ENCODE results near the gene UQCRC2.
"Not testable (repeated sequence)": the region's sequence is repeated elsewhere in the genome, so short reads cannot be mapped to it uniquely, and the experiment has no call there.

Gene UQCRC2

DNA sequence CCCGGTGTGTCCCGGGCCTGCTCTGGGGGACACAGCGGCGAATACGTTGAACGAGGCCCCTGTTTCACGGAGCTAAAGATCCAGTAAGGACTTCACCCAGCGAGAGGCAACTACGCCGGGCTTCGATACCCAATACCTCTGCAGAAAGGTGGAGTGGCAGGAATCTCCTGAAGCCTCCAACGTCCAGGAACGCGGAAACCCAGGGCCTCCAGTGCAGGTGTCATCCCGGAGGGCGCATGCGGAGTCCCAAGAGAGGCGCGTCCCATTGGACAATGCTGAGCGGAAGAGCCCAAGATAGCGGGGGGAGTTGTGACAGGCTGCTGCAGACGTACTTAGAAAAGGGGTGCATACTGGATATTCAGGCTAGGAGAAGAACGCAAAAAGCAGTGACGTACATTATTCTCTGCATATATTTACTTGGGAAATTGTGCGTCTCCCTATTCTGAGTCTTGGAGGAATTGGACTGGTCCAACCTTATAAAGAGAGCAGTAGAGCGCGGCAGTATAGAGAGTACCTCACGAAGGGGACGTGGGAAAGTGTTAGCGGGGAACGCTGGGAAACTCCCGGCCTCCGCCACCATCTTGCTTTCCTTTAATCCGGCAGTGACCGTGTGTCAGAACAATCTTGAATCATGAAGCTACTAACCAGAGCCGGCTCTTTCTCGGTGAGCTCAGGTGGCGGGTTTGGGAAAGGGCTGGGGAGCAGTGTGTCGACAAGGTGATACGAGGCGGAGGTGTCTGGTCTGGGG lies at the start of gene UQCRC2:
TSS of gene UQCRC2 (plus strand) at position 569 of the 748 bp plus-strand sequence. CDS start at position 632, 63 bp downstream.
- DNase-seq, result peak; percentile 98

DNA sequence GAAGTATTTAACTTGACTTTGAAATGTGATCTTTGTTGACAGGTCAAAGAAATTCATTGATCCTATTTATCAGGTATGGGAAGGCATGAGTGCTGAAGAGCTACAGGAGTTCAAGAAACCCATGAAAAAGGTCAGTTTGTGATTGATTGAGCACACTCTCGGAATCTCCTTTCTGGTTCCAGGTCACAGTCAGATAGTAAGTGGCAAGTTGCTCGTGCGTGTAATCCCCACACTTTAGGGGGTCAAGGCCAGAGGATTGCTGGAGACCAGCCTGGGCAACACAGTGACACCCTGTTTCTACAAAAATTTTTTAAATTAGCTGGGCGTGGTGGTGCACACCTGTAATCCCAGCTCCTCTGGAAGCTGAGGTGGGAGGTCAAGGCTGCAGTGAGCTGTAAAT lies 20.5 kb upstream of the UQCRC2 start:
- not testable (repeated sequence) for DNase-seq

DNA sequence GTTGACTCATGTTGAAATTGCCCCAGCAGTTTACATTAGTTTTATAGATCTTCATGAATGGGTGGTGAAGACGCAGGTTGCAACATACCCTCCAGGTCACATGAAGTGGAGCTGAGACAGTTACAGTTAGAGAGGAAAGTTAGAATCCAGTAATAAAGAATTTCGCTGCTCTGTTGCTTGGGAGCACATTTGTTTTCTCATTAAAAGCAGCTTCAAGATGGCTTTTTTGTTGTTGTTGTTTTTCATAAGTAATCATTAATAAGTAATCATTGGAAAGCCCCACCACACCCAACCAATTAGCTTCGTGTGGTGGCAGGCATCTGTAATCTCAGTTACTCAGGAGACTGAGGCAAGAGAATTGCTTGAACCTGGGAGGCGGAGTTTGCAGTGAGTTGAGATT lies 19.8 kb upstream of the UQCRC2 start:
- DNase-seq, result not testable (repeated sequence)

DNA sequence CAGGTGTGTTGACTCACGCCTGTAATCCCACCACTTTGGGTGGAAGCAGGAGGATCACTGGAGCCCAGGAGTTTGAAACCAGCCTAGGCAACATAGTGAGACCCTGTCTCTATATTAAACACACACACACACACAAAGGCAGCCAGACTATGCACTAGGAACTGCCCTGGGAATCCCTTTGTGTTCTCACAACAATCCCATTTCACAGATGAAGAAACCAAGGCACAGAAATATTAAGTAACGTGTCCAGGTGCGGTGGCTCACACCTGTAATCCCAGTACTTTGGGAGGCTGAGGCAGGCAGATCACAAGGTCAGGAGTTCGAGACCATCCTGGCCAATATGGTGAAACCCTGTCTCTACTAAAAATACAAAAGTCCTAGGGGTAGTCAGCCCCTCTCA lies 19.4 kb upstream of the UQCRC2 start:
- not testable (repeated sequence) for DNase-seq

DNA sequence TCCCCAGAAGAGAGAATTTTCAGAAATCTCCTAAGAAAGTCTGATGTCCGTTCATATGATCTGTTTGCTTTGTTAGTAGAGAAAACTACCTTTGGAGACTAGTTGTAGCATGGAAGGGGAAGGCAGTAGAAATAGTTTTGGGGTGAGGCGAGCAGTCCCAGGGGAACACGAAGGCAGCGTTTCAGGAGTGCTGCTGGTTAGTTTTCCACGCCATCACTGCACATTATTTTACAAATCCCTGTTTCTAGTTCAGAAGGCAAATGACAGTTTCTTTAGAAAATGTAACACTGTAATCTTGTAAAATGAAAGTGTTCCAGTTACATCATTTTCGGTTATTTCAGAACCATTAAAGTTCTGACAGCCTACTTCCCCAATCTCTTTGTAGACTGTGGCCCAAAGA lies 16.9 kb upstream of the UQCRC2 start:
- DNase-seq, result not testable (repeated sequence)

DNA sequence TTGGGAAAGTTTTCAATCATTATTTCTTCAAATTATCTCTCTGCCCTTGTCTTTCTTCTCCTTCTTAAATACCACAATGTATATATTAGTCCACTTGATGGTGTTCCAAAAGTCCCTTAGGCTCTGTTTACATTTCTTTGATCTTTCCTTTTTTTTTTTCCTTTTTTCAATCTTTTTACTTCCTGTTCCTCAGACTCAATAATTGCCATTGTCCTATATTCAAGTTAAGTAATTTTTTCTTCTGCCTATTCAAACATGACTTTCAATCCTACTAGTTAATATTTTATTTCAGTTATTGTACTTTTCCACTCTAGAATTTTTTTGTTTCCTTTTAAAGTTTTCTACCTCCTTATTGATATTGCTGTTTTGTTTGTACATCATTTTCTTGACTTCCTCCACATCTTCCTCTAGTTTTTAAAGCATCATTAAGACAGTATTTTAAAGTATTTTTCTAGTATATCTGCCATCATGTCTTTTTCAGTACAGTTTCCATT lies 15.8 kb upstream of the UQCRC2 start:
- DNase-seq, result no peak

DNA sequence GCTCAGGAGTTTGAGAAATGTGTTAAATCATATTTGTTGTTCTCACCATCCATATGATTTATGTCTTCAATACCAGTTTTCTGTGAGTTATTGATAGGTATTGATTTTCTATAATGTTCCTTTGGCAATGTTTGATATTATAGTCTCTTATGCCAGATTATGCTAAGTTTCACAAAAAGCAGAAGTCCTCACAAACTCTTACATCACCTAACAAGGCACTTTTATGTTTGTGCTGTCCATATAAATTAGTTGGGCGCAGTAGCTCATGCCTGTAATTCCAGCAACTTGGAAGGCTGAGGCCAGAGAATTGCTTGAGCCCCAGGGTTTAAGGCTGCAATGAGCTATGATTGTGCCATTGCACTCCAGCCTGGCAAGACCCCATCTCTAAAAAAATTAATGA lies 12.6 kb upstream of the UQCRC2 start:
- DNase-seq, result peak; percentile 6

DNA sequence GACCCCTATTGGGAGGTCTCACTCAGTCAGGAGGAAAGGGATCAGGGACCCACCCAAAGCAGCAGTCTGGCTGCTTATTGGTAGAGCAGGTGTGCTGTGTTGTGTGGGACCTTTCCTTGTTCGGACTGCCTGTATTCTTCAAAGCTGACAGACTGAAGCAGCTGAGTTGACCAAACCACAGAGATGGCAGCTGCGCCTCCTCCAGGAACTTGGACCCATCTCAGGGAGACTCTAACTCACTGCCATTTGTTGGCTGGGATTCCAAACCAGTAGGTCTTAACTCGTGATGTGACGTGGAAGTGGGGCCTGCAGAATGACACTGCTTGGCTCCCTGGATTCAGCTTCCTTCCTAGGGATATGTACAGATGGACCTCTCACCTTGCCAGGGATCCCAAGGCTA lies 9.6 kb upstream of the UQCRC2 start:
- DNase-seq, result no peak

DNA sequence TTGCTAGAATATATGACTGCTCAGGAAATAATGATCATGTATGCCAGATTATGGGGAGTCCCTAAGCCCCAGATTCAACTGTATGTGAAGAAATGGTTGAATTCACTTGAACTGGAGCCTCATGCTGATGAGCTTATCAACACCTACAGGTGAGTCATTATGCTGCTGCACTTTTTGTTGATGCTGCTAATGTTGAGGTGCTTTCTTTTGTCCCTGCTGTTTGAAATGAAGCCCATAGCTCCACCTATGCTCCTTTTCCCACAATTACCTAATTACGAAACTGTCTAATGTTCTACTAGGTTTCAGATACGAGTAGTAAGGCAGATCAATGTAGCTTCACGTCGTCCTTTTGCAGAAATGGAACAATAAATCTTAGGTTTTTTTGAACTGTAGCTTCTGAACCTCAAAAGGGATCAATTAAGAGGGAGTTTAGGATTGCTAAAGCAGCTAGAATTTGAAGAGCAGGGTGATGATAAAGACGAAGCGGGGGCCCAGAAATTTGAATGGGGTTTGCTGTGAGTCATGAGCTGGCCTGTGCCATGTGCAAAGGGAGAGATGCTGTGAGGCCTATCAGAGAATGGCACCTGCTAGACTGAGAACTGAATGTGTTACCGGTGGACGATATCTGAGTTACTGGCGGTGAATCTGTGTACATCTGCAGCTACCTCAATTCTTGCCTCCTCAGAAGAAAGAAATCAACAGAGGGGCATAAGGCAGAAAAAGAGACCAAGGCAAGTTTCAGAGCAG lies 6.1 kb upstream of the UQCRC2 start:
- DNase-seq, result no peak

DNA sequence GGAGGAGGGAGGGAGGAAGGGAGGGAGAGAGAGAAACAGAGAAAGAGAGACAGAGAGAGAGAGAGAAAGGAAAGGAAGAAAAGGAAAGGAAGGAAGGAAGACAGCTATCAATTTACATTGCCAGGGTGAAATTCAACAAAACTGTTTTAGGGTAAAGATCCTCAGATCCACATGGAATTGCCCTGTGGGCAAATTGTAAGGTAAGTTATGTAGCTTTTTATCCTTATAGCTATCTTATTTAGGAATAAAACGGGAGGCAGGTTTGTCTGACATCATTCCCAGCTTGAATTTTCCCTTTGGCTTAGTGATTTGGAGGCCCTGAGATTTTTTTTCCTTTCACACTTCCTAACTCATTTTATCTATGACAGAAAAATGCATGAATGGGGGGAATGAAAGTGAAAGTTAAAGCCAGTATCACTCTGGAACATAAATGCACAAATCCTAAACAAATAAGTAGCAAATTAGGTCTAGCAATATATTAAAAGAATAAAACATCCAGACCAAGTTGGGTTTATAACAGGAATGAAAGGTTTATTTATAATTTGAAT lies 3.4 kb upstream of the UQCRC2 start:
- DNase-seq, result peak; percentile 25

DNA sequence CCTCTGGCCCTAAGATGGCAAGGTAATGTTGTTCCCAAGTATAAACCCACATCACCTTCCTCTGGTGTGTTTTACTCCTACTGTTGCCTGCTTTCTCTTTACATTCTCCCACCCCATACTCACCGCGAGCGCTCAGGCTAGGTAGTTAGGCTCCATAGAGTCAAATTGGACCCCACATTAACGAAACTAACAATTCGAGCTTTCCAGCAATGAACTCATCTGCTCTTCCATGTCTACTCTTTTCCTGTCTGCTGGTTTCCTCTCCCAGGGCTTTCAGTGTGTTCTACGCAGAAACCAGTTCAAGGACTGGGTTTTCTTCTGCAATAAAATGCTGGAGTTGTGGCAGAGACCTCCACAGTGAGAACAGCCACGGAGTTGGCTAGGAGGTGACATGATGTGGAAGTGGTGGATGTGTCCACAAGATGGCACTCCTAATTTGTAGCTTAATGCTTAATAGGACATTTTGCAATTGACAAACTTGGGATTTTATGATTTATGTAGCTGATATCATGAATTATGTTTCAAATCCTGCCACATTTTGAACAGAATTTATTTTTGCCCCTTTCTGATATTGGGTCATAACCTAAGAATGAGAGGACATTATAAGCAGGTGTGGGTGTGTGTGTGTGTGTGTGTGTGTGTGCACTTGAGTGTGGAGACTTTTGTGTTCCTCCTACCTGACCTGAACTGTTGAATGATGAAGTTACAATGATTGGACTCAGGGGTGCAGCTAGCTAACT lies 2.2 kb upstream of the UQCRC2 start:
- peak; percentile 59 for DNase-seq

DNA sequence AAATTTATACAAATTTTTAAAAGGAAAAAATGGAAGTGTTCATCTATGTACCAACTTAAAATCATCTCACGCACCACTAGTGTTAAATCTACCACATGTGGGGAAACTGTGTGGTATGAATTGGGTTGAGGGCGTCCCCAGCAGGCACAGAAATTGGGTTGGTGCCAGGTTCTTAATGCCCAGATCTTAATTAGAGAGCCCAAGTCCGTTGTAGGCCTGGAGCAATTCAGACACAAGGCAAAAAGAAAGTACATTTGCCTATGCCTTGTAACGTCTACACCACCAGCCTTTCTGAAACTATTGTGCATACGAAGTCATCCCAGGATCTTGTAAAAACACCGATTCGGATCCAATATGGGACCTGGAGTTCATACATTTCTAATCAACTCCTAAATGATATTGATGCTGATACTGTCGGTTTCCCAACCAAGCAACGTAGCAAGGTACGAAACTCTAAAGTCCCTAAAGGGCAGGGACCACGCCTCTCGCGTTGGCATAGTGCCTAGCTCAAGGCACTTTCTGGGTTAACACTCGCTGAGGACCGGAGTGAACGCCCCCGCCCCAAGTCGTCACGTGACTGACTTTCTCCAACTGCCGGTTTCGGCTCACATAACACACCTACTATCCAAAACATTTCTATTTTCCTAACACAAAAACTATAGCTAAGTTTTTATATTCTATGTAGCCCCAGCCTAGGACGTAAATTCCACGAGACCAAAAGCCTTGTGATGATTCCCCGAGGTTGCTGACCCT lies 945 bp upstream of the UQCRC2 start:
- DNase-seq, result peak; percentile 86

DNA sequence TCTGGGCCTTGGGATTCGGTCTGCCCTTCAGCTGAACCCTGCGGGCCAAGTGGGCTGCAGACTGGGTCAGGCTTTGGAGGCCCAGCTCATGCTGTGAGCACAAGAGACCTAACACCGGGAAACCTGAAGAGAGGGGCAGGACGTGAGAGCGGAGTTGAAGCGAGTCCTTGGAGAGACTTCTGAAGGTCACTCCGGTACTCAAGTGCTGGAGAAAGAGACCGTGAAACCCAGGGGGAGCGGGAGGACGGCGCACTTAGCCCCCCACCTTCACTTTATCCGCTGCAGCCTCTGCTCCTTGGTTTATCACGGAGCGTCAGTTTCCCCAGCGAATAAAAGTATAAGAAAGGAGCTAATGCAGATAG lies 361 bp downstream of the UQCRC2 start:
- no peak for DNase-seq

DNA sequence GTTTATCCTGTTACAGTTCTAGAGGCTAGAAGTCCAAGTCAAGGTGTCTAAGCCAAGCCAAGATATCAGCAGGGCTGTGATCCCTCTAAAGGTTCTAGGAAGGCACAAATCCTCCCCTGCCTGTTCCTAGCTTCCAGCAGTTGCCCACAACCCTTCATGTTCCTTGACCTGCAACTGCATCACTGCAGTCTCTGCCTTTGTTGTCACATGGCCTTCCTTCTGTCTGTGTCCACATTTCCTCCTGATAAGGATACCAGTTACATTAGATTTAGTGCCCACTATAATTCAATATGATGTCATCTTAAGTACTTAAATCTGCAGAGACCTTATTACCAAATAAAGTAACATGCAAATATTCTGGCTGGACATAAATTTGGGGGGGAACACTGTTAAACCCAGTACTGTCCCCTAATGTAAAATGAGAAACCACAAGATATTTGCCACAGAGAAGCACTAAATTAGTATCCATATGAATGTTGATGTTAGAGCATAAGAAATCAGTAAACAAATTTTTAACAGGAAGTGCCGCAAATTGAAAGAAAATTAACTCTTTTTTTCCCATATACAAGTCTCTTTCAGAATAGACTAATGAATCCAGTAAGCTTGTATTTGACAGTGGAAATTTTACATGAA lies 4.7 kb downstream of the UQCRC2 start:
- no peak for DNase-seq

DNA sequence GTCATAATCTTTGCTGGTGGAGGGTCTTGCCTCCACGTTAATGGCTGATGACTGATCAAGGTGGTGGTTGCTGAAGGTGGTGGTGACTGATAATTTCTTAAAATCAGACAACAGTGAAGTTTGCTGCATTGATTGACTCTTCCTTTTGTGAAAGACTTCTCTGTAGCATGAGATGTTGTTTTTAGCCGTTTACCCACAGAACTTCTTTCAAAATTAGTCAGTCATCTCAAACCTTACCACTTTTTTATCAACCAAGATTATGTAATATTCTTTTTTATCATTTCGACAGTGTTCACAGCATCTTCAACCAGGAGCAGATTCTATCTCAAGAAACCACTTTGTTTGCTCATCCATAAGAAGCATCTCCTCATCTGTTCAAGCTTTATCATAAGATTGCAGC lies 5.9 kb downstream of the UQCRC2 start:
- no peak for DNase-seq

DNA sequence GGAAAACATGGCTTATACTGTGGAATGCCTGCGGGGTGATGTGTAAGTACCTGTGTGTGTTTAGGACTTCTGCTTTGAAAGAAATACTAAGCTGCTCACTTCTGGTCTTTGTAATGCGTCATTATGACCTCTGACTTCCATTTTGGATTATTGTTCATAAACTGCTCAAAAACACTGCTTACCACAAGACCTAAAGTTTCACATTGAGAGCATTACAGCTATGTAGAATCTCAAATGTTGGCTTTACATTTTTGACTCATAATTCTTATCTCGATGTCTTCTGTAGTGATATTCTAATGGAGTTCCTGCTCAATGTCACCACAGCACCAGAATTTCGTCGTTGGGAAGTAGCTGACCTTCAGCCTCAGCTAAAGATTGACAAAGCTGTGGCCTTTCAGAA lies 9.3 kb downstream of the UQCRC2 start:
- DNase-seq, result no peak

DNA sequence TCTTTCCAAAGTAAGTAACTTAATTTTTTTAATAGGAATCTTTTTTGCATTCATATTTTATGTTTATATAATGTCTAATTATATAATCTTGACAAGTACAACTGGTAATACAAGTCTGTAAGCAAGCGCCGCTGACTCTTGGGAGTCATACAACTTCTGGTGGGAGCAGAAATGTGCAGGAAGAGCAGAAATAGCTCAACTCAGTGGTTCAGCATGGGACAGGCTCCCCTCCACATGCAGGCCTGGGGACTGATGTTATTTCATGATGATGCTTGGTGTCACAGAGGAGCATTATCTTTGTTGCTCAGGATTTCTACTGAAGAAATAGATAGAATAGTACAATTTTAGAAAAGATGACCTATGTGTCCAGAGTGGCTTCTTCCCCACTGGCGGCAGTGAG lies 10.7 kb downstream of the UQCRC2 start:
- no peak for DNase-seq

DNA sequence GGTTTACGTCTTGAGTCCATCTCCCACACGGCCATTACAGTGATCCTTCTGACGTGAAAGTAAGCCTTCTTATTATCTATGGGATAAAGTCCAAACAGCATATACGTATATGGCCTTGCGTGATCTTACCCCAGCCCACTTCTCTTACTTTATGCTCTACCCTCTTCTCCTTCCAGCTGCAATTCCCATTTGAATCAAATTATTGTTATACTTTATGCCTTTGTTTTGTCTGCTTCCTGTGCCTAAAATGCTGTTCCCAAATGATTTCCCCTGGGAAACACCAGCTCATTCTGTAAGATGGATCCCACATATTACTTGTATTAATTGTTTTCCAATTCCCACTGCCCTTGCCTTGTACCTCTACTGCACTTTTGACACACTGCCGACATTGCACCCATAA lies 11.2 kb downstream of the UQCRC2 start:
- DNase-seq, result no peak

DNA sequence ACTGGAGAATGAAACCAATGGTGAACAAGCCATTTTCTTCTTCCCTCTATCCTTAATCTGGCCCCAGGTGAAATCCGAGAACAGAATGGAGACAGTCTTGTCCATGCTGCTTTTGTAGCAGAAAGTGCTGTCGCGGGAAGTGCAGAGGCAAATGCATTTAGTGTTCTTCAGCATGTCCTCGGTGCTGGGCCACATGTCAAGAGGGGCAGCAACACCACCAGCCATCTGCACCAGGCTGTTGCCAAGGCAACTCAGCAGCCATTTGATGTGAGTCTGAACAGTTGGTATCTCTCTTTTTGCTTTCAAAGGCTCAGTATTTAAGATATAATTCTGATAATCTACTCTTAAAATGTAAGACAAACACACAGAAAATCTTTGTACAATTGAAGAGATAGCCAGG lies 18.7 kb downstream of the UQCRC2 start:
- DNase-seq, result no peak

DNA sequence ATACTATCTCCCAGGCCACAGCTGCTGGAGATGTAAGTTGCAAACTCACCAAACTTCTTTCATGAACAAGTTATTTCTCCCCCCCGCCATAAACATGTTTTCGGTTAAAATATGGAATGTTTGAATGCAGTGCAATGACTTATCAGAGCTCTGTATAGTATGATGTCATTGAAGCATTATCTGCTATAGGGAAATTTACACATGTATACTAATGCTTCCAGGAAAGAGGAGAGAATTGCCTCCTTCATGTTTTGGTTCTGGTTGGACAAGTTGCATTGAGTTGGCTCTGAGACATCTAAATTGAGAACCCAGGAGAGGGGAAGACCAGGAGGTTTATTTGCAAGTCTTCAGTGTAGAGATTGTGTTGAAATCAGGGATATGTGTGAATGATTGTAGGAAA lies 20.8 kb downstream of the UQCRC2 start:
- DNase-seq, result no peak

DNA sequence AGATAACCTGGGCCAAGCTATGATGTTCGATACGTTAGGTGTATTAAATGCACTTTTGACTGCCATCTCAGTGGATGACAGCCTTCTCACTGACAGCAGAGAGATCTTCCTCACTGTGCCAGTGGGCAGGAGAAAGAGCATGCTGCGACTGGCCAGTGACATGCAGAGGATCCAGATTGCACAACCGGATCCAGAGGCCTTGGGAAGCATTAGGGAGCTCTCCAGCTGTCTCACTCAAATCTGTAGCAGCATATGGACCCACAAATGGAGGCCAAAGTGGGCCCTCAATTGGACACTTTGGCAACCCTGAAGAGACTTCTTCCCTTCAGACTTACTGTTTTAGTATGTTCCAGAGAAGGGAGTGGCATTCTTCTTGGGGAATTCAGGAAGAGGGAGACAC lies 26.9 kb downstream of the UQCRC2 start:
- no peak for DNase-seq

DNA sequence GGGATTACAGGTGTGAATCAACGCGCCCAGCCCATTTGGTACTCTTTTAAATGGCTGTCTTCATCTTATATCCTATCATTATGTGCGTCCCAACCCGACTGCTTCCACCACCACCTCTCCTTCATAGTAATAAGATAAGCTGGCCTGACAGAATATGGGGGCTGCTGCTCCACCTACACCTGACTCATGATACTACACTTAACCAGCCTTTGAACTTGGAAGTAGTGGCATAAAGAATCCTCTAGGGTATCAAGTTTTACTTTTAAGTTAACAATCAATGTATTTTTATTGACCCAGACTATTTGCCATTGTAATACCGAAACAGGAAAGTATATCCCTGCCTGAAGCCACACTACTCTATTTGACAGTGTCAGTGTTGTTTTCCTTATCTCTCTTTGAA lies 28.9 kb downstream of the UQCRC2 start:
- DNase-seq, result no peak

Measured in OCI-M1 (cell line).